HepG2 (cell line): Measurements from ENCODE around the gene SUMO1. TPM values are rescaled to one million over a fixed set of nuclear protein-coding genes. Genes with fewer than 3 reads are reported as not detected.

ENCODE experiments used
- ATAC-seq: fragments of 200-7000 bp; cut with Tn5 transposase; 3 replicates; pipeline ENCODE4 v1.9.1; 2020; ENCODE audit warnings: mild to moderate bottlenecking, moderate library complexity
- BruUV-seq: library from RNA; stranded (reverse); fragments of 400-500 nt; replicated peaks from 2 replicates; lab custom pipeline; 2021; lab: Mats Ljungman, UMichigan
- CTCF ChIA-PET: fragments of 300-600 bp; formaldehyde crosslinking; extraction: SDS; loops from one replicate; lab custom pipeline; 2021; ENCODE audit warnings: low total read pairs, inconsistent platforms, low intra/inter-chr PET ratio; lab: Yijun Ruan, JAX
- POLR2A ChIA-PET: fragments of 350-600 bp; sonication (Branson Sonifier 250); formaldehyde crosslinking; loops from one replicate; lab custom pipeline; 2020; ENCODE audit warnings: antibody characterized with exemption, inconsistent platforms; lab: Yijun Ruan, JAX
- DNase-seq: peaks from one replicate; pipeline ENCODE4 v3.0.0-alpha.2; 2015; ENCODE audit warnings: low spot score
- FAIRE-seq: peaks from 3 replicates; lab custom pipeline; 2011; peaks lifted over from hg19 to GRCh38; lab: Jason Lieb, UNC
- H2AFZ ChIP-seq: one replicate; pipeline ENCODE4 v1.6.1; 2011; ENCODE audit warnings: low read length, inconsistent platforms
- H3K27ac ChIP-seq: fragments of 300-600 bp; 3 replicates; pipeline ENCODE4 v1.8.0; 2011; ENCODE audit warnings: mixed run types, mild to moderate bottlenecking, mixed read lengths, low read length, inconsistent platforms; ENCODE audit not compliant: insufficient read depth; ENCODE audit errors: extremely low read length
- H3K27me3 ChIP-seq, 2 experiments: fragments of 200-600 bp in 1 of 2; 2 replicates in 1 of 2; 3 replicates in 1 of 2; pipeline versions ENCODE4 v1.6.0 to v1.8.0; 2011; ENCODE audit warnings: low read length in 2 of 2, mild to moderate bottlenecking in 2 of 2, moderate library complexity in 2 of 2, inconsistent platforms in 1 of 2; ENCODE audit not compliant: insufficient read depth in 2 of 2, control insufficient read depth in 1 of 2
- H3K36me3 ChIP-seq, 2 experiments: fragments of 200-600 bp in 1 of 2; replicated peaks in 1 of 2; 2 replicates in 1 of 2; 3 replicates in 1 of 2; pipeline versions ENCODE4 v1.5.1 to v1.8.0; 2011; ENCODE audit warnings: low read length in 2 of 2, inconsistent platforms in 1 of 2; ENCODE audit not compliant: insufficient read depth in 2 of 2, control insufficient read depth in 1 of 2
- H3K4me1 ChIP-seq: 2 replicates; pipeline ENCODE4 v1.5.1; 2012; ENCODE audit warnings: low read length, inconsistent platforms; ENCODE audit not compliant: insufficient read depth
- H3K4me2 ChIP-seq: 2 replicates; pipeline ENCODE4 v1.6.0; 2011; ENCODE audit warnings: low read depth, low read length, inconsistent platforms
- H3K4me3 ChIP-seq, 3 experiments: fragments of 200-600 bp in 1 of 3; sonication (generic), shearing (Covaris generic) in 1 of 3; replicated peaks in 1 of 3; 2 replicates each; pipeline ENCODE4 v1.5.1; 2011 to 2016; ENCODE audit warnings: low read length in 3 of 3, inconsistent platforms in 2 of 3, low read depth in 2 of 3, mild to moderate bottlenecking in 2 of 3, control low read depth in 1 of 3, mixed read lengths in 1 of 3; ENCODE audit not compliant: insufficient read depth in 1 of 3
- H3K79me2 ChIP-seq: one replicate; pipeline ENCODE4 v1.6.1; 2011; ENCODE audit warnings: low read length, inconsistent platforms; ENCODE audit not compliant: insufficient read depth
- H3K9ac ChIP-seq: 2 replicates; pipeline ENCODE4 v1.6.0; 2011; ENCODE audit warnings: mild to moderate bottlenecking, low read depth, low read length, inconsistent platforms; ENCODE audit not compliant: insufficient read depth
- H3K9me3 ChIP-seq: 2 replicates; pipeline ENCODE4 v1.5.1; 2012; ENCODE audit warnings: mild to moderate bottlenecking, low read length
- H4K20me1 ChIP-seq: 2 replicates; pipeline ENCODE4 v1.6.0; 2011; ENCODE audit warnings: inconsistent platforms, mild to moderate bottlenecking, low read length, moderate library complexity; ENCODE audit not compliant: insufficient read depth
- HHEX ChIP-seq: IDR thresholded peaks from 2 replicates; pipeline ENCODE4 v1.6.1; 2016; ENCODE audit warnings: control low read depth
- KMT2A ChIP-seq: sonication (generic); formaldehyde crosslinking; IDR thresholded peaks from 2 replicates; pipeline ENCODE4 v1.4.0; 2020; ENCODE audit warnings: missing genetic modification reagents
- MAFG ChIP-seq: sonication (generic); formaldehyde crosslinking; IDR thresholded peaks from 2 replicates; pipeline ENCODE4 v1.5.1; 2020; ENCODE audit warnings: mild to moderate bottlenecking, missing genetic modification reagents
- MAZ ChIP-seq, 2 experiments: sonication (generic) in 1 of 2; formaldehyde crosslinking in 1 of 2; IDR thresholded peaks; 2 replicates each; pipeline versions ENCODE4 v1.5.0 to v1.6.1; 2012 to 2020; ENCODE audit warnings: low read depth in 2 of 2, mild to moderate bottlenecking in 2 of 2, borderline replicate concordance in 1 of 2, improper control_type of control experiment in 1 of 2, low read length in 1 of 2, missing genetic modification reagents in 1 of 2, moderate library complexity in 1 of 2
- MXI1 ChIP-seq: IDR thresholded peaks from 3 replicates; pipeline ENCODE4 v1.6.1; 2012; ENCODE audit warnings: low read depth, low read length, inconsistent platforms, borderline replicate concordance
- POLR2AphosphoS2 ChIP-seq: IDR thresholded peaks from 2 replicates; pipeline ENCODE4 v1.6.1; 2011; ENCODE audit warnings: low read depth, low read length, improper control_type of control experiment
- PRMT3 ChIP-seq: sonication (generic); formaldehyde crosslinking; IDR thresholded peaks from 2 replicates; pipeline ENCODE4 v1.8.1; 2022; ENCODE audit warnings: low read depth, mild to moderate bottlenecking, moderate library complexity, missing genetic modification reagents, borderline replicate concordance
- RCOR2 ChIP-seq: IDR thresholded peaks from 2 replicates; pipeline ENCODE4 v1.6.1; 2016; ENCODE audit warnings: missing biosample characterization, missing genetic modification reagents
- ZNF282 ChIP-seq: fragments of 450-650 bp; IDR thresholded peaks from 2 replicates; pipeline ENCODE4 v1.6.1; 2018; ENCODE audit not compliant: partially characterized antibody
- ZNF414 ChIP-seq: sonication (generic); formaldehyde crosslinking; IDR thresholded peaks from 2 replicates; pipeline ENCODE4 v1.5.0; 2020; ENCODE audit warnings: missing genetic modification reagents
- ZNF660 ChIP-seq: sonication (generic); formaldehyde crosslinking; IDR thresholded peaks from 2 replicates; pipeline ENCODE4 v1.5.1; 2020; ENCODE audit warnings: mild to moderate bottlenecking, low read depth, missing genetic modification reagents, borderline replicate concordance
- ZNF713 ChIP-seq: sonication (generic); formaldehyde crosslinking; IDR thresholded peaks from 2 replicates; pipeline ENCODE4 v1.4.0; 2020; ENCODE audit warnings: mild to moderate bottlenecking, missing genetic modification reagents
- in situ Hi-C: cut with HindIII; loops from 2 replicates; pipeline ENCODE4 v1.10.0; 2017; ENCODE audit warnings: low pct_unique_long_range_greater_than_20kb; ENCODE audit not compliant: extremely low pct_ligation_motif_present
- intact Hi-C: fragments of 100-400 bp; cut with micrococcal nuclease; formaldehyde crosslinking; loops from one replicate; pipeline ENCODE4 v1.10.0; 2022; ENCODE audit not compliant: unreplicated experiment
- polyA plus RNA-seq, 8 experiments: library from polyadenylated mRNA; depleted of rRNA in 3 of 8; stranded (reverse) in 7 of 8; unstranded in 1 of 8; fragments of >200 nt; fragmentation: Illumina TruSeq in 4 of 8; extraction: Trizol in 4 of 8; gene quantifications; 2 replicates each; pipeline versions ENCODE4 v1.2.1 to v1.2.3, GENCODE V29; 2011 to 2016; ENCODE audit warnings: low read depth in 4 of 8, missing spikeins in 1 of 8, mixed read lengths in 1 of 8; ENCODE audit not compliant: insufficient read depth in 1 of 8
- total RNA-seq, 5 experiments: library from RNA; depleted of rRNA; stranded (reverse); fragments of >200 nt; fragmentation: Illumina TruSeq; extraction: Trizol; gene quantifications; 2 replicates each; pipeline ENCODE4 v1.2.3, GENCODE V29; 2016; ENCODE audit warnings: low read depth in 1 of 5
- TF ChIP-seq, protein P1 (sequence below): sonication (generic); formaldehyde crosslinking; IDR thresholded peaks from 2 replicates; pipeline ENCODE4 v1.5.0; 2020; ENCODE audit warnings: missing genetic modification reagents, mild to moderate bottlenecking, borderline replicate concordance

Gene SUMO1
- total and polyA plus RNA-seq, 2 of the 13 experiments (the other 11 are each of a cell fraction or from before 2014, with no cell fraction given): 101 to 173 TPM

- ATAC-seq (no peak), FAIRE-seq (no peak)
- no peak overlapping the region for H3K9ac ChIP-seq
- H3K79me2 ChIP-seq: no peaks in the 10 kb centered on the region
- H3K36me3 ChIP-seq: peaks cover 14 to 56% of the 10 kb centered on the region in 2 experiments; a peak in 4 of 5 replicates
- H4K20me1 ChIP-seq: 0 out of 2 replicates have a peak, but pooled peaks cover 4% of the 10 kb centered on the region
- no peak overlapping the region for H3K27ac ChIP-seq
- no peak for TF ChIP-seq POLR2AphosphoS2
- no peak for TF ChIP-seq ZNF282
- no peak for TF ChIP-seq RCOR2 (CRISPR knock-in tag)
- TF ChIP-seq MAFG (CRISPR knock-in tag): no peak
- no peak for TF ChIP-seq KMT2A (CRISPR knock-in tag)
- TF ChIP-seq ZNF414: no peak
- no peak for TF ChIP-seq PRMT3 (CRISPR knock-in tag)
- TF ChIP-seq MAZ (IDR thresholded peaks at IDR 0.05; ENCODE audit: borderline replicate concordance, low read depth, low read length): no peak
- no peak for TF ChIP-seq MAZ (CRISPR knock-in tag; IDR thresholded peaks at IDR 0.05; ENCODE audit: low read depth)
- TF ChIP-seq ZNF660 (CRISPR knock-in tag): no peak
- no peak for TF ChIP-seq MXI1
- no peak for TF ChIP-seq ZNF713 (CRISPR knock-in tag)
- TF ChIP-seq HHEX (CRISPR knock-in tag): no peak
- TF ChIP-seq, protein P1, sequence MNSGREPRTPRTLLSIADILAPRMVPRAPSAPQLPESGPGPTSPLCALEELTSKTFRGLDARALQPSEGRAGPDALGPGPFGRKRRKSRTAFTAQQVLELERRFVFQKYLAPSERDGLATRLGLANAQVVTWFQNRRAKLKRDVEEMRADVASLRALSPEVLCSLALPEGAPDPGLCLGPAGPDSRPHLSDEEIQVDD: no peak
- TF ChIP-seq, all 625 proteins: peak for 0
- no peak overlapping the region for H3K4me3 ChIP-seq
- no peaks in the 10 kb centered on the region for H3K27me3 ChIP-seq
- no peaks in the 10 kb centered on the region for H3K4me1 ChIP-seq
- no peak for DNase-seq
- H3K4me2 ChIP-seq: no peak overlapping the region
- H2AFZ ChIP-seq: no peak overlapping the region
- H3K9me3 ChIP-seq: no peaks in the 10 kb centered on the region
- ChIA-PET CTCF (no interaction called here), POLR2A (no interaction called here)
- intact Hi-C loops: no loop called here
- in situ Hi-C loops: no loop called here
- BruUV-seq: no TSS peak
Observed at GRCh38 chr2:202208526-202208925, 29.9 kb downstream of the SUMO1 start.
